ENCODE measurements around the gene GRIK4.

The GRIK4 gene

GRCh38 chr11:120547811-120548681 lies 36.5 kb downstream of the GRIK4 start:
- no peak for DNase-seq (ENCODE audit: low read depth)

DNA sequence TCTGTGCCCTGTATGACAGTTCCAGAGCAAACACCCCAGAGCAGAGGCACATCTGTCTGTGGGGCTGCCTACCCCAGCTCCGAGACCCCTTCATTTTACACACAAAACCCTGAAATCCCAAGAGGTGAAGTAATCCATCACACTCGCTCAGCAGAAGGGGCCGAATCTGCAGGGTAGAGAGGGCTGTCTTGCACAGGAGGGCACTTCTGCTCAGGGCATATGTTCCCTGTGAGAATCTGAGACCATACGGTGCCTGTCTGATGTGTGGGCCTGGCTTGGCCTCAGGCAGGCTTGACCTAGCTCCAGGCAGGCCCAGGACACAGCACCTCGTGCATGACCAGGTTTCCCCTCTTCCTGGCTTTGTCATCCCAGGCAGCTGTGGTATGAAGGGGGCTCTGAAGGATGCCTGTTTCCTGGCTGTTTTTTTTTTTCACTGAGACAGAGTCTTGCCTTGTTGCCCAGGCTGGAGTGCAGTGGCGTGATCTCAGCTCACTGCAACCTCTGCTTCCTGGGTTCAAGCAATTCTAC lies 37.2 kb downstream of the GRIK4 start:
- DNase-seq (ENCODE audit: low read depth) = no peak

GRCh38 chr11:120549346-120549745 lies 37.8 kb downstream of the GRIK4 start:
- DNase-seq (ENCODE audit: low read depth) = no peak

DNA sequence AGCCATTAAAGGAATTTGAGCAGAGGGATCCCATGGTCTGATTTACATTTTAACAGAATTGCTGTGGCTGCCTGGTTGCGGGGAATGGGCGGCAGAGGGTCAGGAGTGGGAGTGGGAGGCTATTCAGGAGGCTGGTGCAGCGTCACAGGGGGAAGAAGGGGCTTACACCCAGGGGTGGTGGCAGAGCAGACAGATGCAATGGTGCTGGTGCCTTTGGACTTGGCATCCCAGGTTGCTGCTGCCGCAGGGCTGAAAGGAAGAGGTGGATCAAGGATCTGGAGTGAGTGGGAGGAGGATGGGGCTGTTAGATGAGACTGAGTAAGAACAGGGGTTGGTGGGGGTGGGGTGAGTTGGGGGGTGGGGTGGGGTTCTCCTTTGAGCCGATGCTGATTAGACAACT lies 38.5 kb downstream of the GRIK4 start:
- DNase-seq (ENCODE audit: low read depth) = no peak

- DNase-seq (ENCODE audit: low read depth) = no peak
Observed at GRCh38 chr11:120551191-120551590, 39.6 kb downstream of the GRIK4 start.

DNA sequence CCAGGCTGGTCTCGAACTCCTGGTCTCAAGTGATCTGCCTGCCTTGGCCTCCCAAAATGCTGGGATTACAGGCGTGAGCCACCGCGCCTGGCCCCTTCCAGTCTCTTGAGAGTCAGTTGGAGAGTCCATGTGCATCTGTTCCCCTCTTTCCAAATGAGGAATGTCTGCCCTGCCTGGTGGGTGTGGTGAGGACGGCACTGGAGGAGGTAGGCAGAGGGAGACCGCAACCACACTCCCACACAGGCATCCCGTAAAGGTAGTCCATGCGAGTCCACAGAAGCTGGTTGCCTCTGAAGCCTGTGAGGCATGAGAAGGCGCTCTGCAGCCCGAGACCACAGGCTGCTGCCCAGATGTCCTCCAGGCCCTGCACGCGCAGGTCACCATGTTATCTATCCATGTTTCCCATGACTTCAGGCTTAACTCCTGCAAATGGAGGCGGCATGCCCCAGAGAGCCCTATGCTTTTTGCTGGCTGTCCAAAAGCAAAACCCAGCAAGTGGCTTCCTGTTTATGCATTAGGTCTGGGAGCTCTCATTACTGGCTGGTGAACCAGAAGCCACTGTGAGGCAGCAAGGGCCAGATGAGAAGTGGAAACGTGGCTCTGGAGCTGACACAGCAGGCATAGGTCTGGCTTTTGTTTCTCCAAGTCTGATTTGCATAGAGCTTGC lies 43.4 kb downstream of the GRIK4 start:
- no peak for DNase-seq (ENCODE audit: low read depth)

GRCh38 chr11:120555433-120555773 lies 43.9 kb downstream of the GRIK4 start:
- DNase-seq (ENCODE audit: low read depth) = no peak

GRCh38 chr11:120556797-120557196 lies 45.2 kb downstream of the GRIK4 start:
- DNase-seq (ENCODE audit: low read depth) = no peak

DNA sequence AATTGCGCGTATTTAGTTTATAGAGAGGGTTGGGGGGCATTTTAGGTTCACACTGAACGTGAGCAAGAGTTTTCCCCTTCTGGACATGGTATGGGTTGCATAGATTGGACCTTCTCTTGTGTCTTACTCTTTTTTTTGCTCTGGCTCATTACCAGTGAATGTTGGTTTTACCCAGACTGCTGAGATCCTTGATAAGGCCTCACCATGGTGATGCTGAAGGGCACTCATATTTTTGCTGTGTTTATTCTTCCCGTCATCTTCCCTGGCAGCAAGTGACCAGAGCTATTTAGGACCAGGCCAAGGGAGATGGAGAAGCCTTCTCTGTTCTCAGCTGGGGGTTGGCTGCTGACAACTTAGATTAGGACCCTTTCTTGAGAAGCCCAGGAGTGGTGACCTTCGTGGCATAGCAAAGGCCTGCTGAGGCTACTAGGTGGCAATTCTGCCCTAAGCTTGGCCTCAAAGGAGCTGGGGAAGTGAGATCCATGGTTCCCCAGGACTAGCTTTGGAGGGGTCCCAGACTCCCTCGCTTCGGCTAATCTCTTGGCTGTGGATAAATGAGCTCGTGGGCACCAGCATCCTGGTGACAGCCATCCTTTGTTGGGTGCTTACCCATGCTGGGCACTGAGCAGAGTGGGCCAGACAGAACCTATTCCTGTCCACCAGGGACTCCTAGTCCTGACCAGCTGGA lies 47.3 kb downstream of the GRIK4 start:
- DNase-seq (ENCODE audit: low read depth) = no peak

- DNase-seq (ENCODE audit: low read depth) = no peak
Observed at GRCh38 chr11:120561286-120561685, 49.7 kb downstream of the GRIK4 start.

DNA sequence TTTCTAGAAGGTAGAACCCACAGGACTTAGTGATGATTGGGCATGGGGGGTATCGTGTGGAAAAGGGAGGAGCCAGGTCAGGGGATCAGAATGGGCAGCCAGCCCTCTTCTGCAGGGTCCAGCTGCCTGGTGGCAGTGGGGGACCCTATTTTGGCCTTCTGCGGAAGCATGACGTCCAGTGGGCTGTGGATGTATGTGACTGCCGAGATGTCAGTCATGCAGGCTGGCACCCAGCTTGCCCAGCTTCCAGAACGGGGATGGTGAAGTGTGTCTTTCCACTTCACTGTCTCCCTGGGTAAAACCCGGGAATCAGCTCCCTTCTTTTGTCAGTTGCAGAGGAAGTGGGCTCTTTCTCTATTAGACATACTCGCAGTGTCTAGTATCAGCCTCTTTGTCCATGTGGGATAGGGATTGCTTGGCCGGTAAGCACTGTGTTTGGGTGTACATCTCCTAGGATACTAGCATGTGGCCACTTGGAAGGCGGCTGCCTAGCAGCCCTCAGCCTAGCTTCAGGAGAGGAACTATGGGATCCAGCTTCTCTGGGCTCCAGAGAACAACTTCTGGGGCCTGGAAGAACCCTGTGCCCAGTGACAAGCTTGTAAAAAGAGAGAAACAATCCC lies 51.4 kb downstream of the GRIK4 start:
- no peak for DNase-seq (ENCODE audit: low read depth)

DNA sequence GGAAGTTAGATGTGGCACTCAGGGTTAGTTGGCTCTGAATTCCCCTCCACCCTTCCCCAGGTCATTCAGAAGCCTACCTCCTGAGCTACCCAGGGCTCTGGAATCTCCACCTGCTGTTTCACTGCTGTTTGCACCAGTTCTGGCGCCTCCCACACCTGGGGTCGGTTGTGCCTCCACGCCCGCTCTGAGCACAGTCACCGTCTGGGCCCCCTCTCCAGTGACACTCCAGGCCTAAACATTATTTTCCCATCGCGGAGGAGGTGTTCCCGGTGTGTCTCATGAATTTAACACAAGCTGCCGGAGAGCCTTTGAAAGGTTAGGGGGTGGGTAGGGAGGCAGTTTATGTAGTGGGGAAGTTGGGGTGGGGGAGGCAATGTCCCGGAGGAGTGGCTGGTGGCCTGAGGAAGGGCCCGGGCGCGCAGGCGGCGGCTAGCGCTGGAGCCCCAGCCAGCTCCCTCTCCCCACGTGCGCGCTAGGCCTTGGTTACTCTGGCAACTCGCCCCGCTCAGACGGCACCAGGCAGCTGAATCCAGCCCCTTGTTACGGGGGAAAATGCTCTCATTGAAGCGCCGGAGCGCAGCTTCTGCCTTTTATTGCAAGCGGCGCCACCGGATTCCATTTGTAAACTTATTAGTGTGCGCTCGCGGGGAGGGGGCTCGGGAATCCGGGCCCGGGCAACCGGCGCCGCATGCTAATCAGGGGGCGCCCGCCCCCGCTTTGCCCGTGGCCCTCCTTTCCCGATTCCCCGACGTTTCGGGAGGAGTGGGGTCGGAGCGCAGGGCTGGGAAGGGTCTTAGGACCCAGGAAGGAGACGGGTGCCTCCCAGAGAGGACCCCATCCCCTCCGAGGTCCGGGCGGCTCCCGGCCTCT lies 52.4 kb downstream of the GRIK4 start:
- no peak for DNase-seq (ENCODE audit: low read depth)

- DNase-seq (ENCODE audit: low read depth) = no peak
Observed at GRCh38 chr11:120564573-120565311, 53.2 kb downstream of the GRIK4 start.

GRCh38 chr11:120565466-120566155 lies 54.1 kb downstream of the GRIK4 start:
- no peak for DNase-seq (ENCODE audit: low read depth)

GRCh38 chr11:120566176-120566575 lies 54.6 kb downstream of the GRIK4 start:
- no peak for DNase-seq (ENCODE audit: low read depth)

- no peak for DNase-seq (ENCODE audit: low read depth)
Observed at GRCh38 chr11:120568572-120569307, 57.2 kb downstream of the GRIK4 start.

DNA sequence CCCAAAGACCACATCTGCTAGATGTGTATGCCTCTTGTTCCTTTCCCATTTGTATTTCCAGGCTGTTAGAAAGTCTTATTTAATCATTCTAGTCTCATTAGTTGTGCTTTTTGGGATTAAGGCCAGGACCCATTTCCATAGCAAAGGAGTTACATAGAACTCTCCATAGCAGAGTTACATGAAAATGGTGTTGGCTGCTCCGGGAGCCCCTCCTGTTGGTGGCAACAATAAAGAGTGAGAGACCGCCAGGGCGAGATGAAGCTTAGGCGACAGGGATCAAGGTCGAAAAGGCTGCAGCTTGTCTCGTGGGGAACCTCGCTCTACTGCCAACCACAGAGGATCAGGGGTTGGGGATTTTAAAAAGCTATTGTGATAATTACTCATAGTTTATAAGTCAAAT lies 58.3 kb downstream of the GRIK4 start:
- no peak for DNase-seq (ENCODE audit: low read depth)

GRCh38 chr11:120571476-120571875 lies 59.9 kb downstream of the GRIK4 start:
- DNase-seq (ENCODE audit: low read depth) = no peak

GRCh38 chr11:120573756-120574354 lies 62.3 kb downstream of the GRIK4 start:
- no peak for DNase-seq (ENCODE audit: low read depth)

Data from stimulated activated CD4-positive, alpha-beta T cell treated with anti-CD3 and anti-CD28 coated beads, Interleukin-2, amount 100 ng/mL, for 4 hours (primary cell).